AG10803 (cell line): Measurements from ENCODE around the gene ETFBKMT.
"Not testable (repeated sequence)": the region's sequence is repeated elsewhere in the genome, so short reads cannot be mapped to it uniquely, and the experiment has no call there.

Experiments
- DNase-seq: peaks from one replicate; pipeline ENCODE4 v3.0.0; 2010; ENCODE audit warnings: low read depth
- H3K4me3 ChIP-seq: 2 replicates; pipeline ENCODE4 v1.5.1; 2011; ENCODE audit warnings: mild to moderate bottlenecking, low read length, control low read depth
- CTCF ChIP-seq: conservative IDR thresholded peaks from 2 replicates; pipeline ENCODE4 v1.5.1; 2011; ENCODE audit warnings: mild to moderate bottlenecking, low read length, control low read depth, inconsistent platforms

The ETFBKMT gene

DNA sequence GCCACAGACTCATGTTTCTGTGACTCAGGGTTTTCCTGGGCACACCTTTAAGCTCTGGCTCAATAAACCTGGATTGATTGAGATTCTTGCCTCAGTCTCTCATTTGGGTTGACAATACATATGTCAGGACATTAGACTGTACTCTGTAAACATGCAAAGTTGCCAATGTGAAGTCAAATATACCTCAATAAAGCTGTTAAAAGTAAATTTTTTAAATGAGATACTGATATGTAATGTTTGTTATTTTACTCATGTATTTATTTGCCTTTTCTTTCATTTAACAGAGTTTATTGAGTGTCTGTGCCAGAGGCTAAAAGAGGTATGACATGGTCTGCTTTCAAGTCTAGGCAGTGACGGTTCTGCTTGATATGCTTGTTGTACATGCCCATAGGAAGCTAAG, 3.7 kb upstream of the ETFBKMT start:
- no peak for DNase-seq
- no peak for TF ChIP-seq CTCF
- H3K4me3 ChIP-seq: no peak overlapping the region

DNA sequence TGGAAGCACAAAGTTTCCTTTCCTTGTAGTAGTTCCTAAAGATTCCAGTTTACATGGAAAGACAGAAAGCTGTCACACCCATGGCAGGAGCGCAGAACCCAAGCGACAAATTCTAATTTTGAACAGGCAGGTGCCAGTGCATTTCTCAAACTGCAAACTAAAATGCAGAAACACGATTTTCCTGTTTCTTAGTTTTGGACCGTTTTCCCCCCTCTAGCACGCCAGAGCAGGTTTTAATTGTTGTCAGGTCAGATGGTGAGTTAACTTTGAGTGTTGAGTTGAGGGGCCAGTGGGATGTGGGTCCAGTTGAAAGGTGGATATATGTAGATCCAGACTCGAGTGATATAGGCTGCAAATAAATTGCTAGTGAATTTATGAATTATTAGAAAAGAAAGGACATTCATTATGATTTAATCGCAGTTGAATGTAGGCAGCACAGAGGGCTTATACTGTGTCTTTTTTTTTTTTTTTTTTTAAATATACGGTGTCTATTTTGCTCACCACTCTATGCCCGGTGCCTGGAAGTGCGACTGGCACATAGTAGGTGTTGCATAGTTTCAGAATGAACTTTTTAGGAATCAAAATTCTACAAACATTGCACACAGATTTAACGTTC, 909 bp upstream of the ETFBKMT start:
- no peak for TF ChIP-seq CTCF
- peak overlapping the region; percentile 94 for H3K4me3 ChIP-seq
- DNase-seq: no peak

DNA sequence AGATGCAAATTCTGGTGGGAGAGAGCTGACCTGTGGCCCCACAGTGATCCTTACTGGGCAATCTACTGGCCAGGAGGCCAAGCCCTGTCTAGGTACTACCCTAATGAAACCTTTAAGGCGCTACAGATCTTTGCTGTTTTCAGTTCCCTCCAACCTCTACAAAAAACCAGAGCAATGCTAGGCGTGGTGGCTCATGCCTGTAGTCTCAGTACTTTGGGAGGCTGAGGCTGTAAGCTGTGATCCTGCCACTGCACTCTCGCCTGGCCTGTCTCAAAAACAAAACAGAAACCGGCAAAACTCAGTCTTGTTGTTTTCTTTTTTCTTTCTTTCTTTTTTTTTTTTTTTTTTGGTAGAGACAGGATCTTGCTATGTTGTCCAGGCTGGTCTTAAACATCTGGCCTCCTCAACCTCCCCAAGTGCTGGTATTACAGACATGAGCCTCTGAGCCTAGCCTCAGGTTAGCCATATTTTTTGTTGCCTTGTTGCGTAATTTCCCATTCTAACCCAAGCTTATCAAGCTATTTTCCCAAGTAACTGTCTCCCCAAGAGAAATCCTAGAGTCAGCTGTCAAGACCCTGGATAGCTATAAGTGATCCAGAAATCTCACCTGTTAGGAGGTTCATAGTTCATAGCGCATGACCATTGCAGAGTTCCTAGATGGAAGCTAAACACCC, 2.8 kb downstream of the ETFBKMT start:
- no peak for DNase-seq
- H3K4me3 ChIP-seq: no peak overlapping the region
- TF ChIP-seq CTCF: no peak

DNA sequence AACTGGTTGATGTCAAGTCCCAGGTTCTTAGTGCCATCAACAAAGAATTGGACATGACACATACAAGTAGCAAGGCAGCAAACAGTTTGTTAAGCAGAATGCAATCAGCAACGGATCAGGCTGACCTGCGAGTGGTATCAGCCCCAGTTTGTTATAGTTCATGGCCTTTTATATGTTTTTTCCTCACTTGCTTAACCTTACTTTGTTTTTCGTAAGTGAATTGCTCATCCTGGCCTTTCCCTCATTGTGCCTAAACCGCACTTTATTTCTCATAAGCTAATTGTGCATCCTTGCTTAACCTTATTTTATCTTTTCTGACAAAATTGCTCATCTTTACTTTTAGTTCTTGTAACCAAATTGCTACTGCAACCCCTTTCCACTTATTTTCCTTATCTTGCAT, 4.1 kb downstream of the ETFBKMT start:
- DNase-seq: no peak
- no peak for TF ChIP-seq CTCF
- H3K4me3 ChIP-seq: no peak overlapping the region

- TF ChIP-seq CTCF: no peak
- DNase-seq: no peak
- no peak overlapping the region for H3K4me3 ChIP-seq
Observed at GRCh38 chr12:31664038-31664437, 4.5 kb downstream of the ETFBKMT start.

GRCh38 chr12:31669020-31669419, 9.5 kb downstream of the ETFBKMT start:
- no peak for TF ChIP-seq CTCF
- H3K4me3 ChIP-seq: no peak overlapping the region
- no peak for DNase-seq

- not testable (repeated sequence) for H3K4me3 ChIP-seq, DNase-seq
Observed at GRCh38 chr12:31669582-31669981, 10.1 kb downstream of the ETFBKMT start.
